Spleen (tissue), 11 donors: ENCODE results near the gene CPNE8. TPM values are rescaled to one million over a fixed set of nuclear protein-coding genes. Genes with fewer than 3 reads are reported as not detected.

Source experiments
- DNase-seq: peaks from one replicate; pipeline ENCODE4 v3.0.0-alpha.2; 2020
- H3K27ac ChIP-seq, 8 donors: fragments of 200-600 bp; sonication (generic) in 7 of 8; 1 replicate in 4 of 8; 2 replicates in 4 of 8; pipeline versions ENCODE4 v1.5.0 to v1.8.0; 2016 to 2021; ENCODE audit warnings: inconsistent platforms in 4 of 8, mild to moderate bottlenecking in 4 of 8, moderate library complexity in 1 of 8
- H3K27me3 ChIP-seq, 7 donors: fragments of 200-600 bp; sonication (generic) in 6 of 7; replicated peaks in 1 of 7; 1 replicate in 4 of 7; 2 replicates in 3 of 7; pipeline versions ENCODE4 v1.5.0 to v1.8.0; 2016 to 2021; ENCODE audit warnings: inconsistent platforms in 3 of 7, mild to moderate bottlenecking in 1 of 7
- H3K36me3 ChIP-seq, 6 donors: fragments of 200-600 bp; sonication (generic) in 5 of 6; 1 replicate in 4 of 6; 2 replicates in 2 of 6; pipeline versions ENCODE4 v1.5.0 to v1.8.0; 2016 to 2021; ENCODE audit warnings: inconsistent platforms in 2 of 6
- H3K4me1 ChIP-seq, 6 donors: fragments of 200-600 bp; sonication (generic) in 5 of 6; 1 replicate in 3 of 6; 2 replicates in 3 of 6; pipeline versions ENCODE4 v1.5.0 to v1.8.0; 2016 to 2021; ENCODE audit warnings: inconsistent platforms in 3 of 6
- H3K4me3 ChIP-seq, 8 donors: fragments of 200-600 bp; sonication (generic) in 7 of 8; 1 replicate in 4 of 8; 2 replicates in 4 of 8; pipeline versions ENCODE4 v1.5.0 to v1.8.0; 2016 to 2021; ENCODE audit warnings: inconsistent platforms in 4 of 8, mild to moderate bottlenecking in 4 of 8, moderate library complexity in 2 of 8
- H3K9me3 ChIP-seq, 8 donors: fragments of 200-600 bp; sonication (generic) in 7 of 8; 1 replicate in 4 of 8; 2 replicates in 4 of 8; pipeline versions ENCODE4 v1.5.0 to v1.8.0; 2016 to 2021; ENCODE audit warnings: inconsistent platforms in 4 of 8
- CTCF ChIP-seq, 11 experiments: fragments of 200-600 bp in 7 of 11; fragments of 450-650 bp in 4 of 11; sonication (generic) in 4 of 11; IDR thresholded peaks in 8 of 11; conservative IDR thresholded peaks in 3 of 11; 1 replicate in 7 of 11; 2 replicates in 4 of 11; pipeline versions ENCODE4 v1.4.0 to v1.8.0; 2016 to 2021; ENCODE audit warnings: antibody characterized with exemption in 11 of 11, inconsistent platforms in 4 of 11, mild to moderate bottlenecking in 1 of 11
- POLR2A ChIP-seq, 3 donors: fragments of 450-650 bp; IDR thresholded peaks; one replicate each; pipeline ENCODE4 v1.5.1; 2017; ENCODE audit warnings: antibody characterized with exemption in 3 of 3, mild to moderate bottlenecking in 1 of 3
- POLR2AphosphoS5 ChIP-seq, 3 donors: sonication (generic); formaldehyde crosslinking; IDR thresholded peaks; one replicate each; pipeline ENCODE4 v1.5.1; 2017; ENCODE audit warnings: antibody characterized with exemption in 3 of 3
- WGBS, 5 donors: extraction: QIAGEN DNeasy Blood & Tissue Kit in 3 of 5; methylation state at CpG; one replicate each; pipeline versions ENCODE4 v1.1.5 to v1.1.7; 2013 to 2018; 5-methylcytosine and 5-hydroxymethylcytosine counted together
- intact Hi-C: fragments of 100-400 bp; cut with DNase I; formaldehyde crosslinking; loops from one replicate; pipeline ENCODE4 v1.15.0; 2023; ENCODE audit warnings: low total_unique reads
- polyA plus RNA-seq, 3 donors: library from polyadenylated mRNA; stranded (reverse); fragments of 200-250 nt; gene quantifications; one replicate each; pipeline ENCODE4 v1.2.1, GENCODE V29; 2013
- total RNA-seq, 7 donors: library from RNA; depleted of rRNA in 3 of 7; stranded (reverse); fragments of >200 nt in 3 of 7; fragmentation: NEBNext Ultra II Directional in 4 of 7; extraction: Animal tissue kit (Norgen Biotek cat#: 25700) in 4 of 7; gene quantifications; one replicate each; pipeline versions ENCODE4 v1.1.0 to v1.2.1, GENCODE V29; 2016 to 2021
- donor health status: healthy with polysubstance abuse.
- donor health status: DM: no; HTN: no; CAD: no; lungs with moderate emphysema.
- donor health status: DM: no; HTN: no; CAD: no.
- donor health status: Bipolar disorder and iron deficiency.
- donor health status: healthy.
- donor health status: DM: no; HTN: no; CAD: no.
- donor health status: DM: yes; HTN: yes; CAD: no.

Gene CPNE8
- total and polyA plus RNA-seq, 10 donors, result 5.4 to 42.4 (median 30.2) TPM

DNA sequence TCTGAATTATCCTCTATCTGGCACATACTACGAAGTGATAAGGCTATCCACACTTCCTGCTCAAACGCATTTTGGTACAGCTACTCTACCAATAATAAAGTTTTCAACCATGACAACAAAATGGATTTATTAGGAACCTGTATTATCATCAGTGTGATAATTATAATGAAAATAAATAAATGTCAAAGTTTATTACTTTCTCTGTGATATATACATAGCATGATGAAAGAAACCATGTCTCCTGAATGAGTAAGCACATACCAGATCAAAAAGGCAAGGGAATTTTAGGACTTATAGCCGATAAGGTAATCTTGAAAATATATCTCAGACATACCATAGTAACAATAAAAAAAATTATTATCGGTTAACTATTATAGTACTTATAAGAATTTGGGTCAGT is 61.1 kb downstream of the CPNE8 start:
- TF ChIP-seq POLR2A (IDR thresholded peaks at IDR 0.05), result no peak
- TF ChIP-seq CTCF (IDR thresholded peaks at IDR 0.05 in 8 of 11, conservative IDR thresholded peaks at IDR 0.05 in 3 of 11), result no peak
- TF ChIP-seq POLR2AphosphoS5 (IDR thresholded peaks at IDR 0.05), result no peak
- Histone ChIP-seq H3K27ac (no peak overlapping the region), H3K9me3 (no peaks in the 10 kb centered on the region), H3K4me1 (peaks cover 0 to 8% (median 0%) of the 10 kb centered on the region in 6 donors), H3K27me3 (no peaks in the 10 kb centered on the region), H3K36me3 (no peaks in the 10 kb centered on the region), H3K4me3 (no peak overlapping the region)
- intact Hi-C loops, result no loop called here
- no peak for DNase-seq
- 61 to 92% (median 83%) methylated on average over 4 of the region's 4 CpGs for WGBS, 5 donors

- H3K27me3 ChIP-seq, result no peaks in the 10 kb centered on the region
- TF ChIP-seq POLR2AphosphoS5 (IDR thresholded peaks at IDR 0.05) (no peak), CTCF (IDR thresholded peaks at IDR 0.05 in 8 of 11, conservative IDR thresholded peaks at IDR 0.05 in 3 of 11) (no peak), POLR2A (IDR thresholded peaks at IDR 0.05) (no peak)
- H3K4me3 ChIP-seq, result no peak overlapping the region
- intact Hi-C loops, result no loop called here
- 85 to 96% (median 87%) methylated on average over 2 of the region's 2 CpGs for WGBS, 5 donors
- no peaks in the 10 kb centered on the region for H3K36me3 ChIP-seq
- no peak for DNase-seq
- no peaks in the 10 kb centered on the region for H3K4me1 ChIP-seq
- H3K9me3 ChIP-seq, result no peaks in the 10 kb centered on the region
- H3K27ac ChIP-seq, result no peak overlapping the region
These were observed 67.1 kb downstream of the CPNE8 start for GRCh38 chr12:38838056-38838850.

DNA sequence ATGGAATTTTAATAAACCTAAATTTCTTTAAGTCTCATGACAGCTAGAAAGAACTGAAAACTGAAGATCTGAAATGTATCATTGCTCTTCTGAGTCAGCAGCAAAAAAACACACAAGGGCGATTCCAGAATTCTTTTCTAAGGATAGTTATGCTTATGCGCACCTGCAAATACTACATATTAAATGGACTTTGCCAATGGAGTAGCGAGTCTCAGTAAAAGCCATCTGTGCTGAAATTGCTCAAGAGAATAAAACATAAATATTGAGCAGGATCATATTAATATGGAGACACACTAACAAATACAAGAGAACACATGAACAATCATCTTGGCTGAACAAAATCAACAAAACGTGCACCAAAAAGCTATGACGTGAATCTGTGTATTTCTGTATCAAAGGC is 73.7 kb downstream of the CPNE8 start:
- Histone ChIP-seq H3K9me3 (no peaks in the 10 kb centered on the region), H3K27me3 (no peaks in the 10 kb centered on the region), H3K4me3 (no peak overlapping the region), H3K4me1 (no peaks in the 10 kb centered on the region), H3K36me3 (peaks cover 0 to 6% (median 0%) of the 10 kb centered on the region in 6 donors), H3K27ac (no peak overlapping the region)
- TF ChIP-seq POLR2A (IDR thresholded peaks at IDR 0.05), result no peak
- TF ChIP-seq POLR2AphosphoS5 (IDR thresholded peaks at IDR 0.05), result no peak
- no peak for TF ChIP-seq CTCF (IDR thresholded peaks at IDR 0.05 in 8 of 11, conservative IDR thresholded peaks at IDR 0.05 in 3 of 11)
- DNase-seq, result no peak
- intact Hi-C loops, result no loop called here
- WGBS, 5 donors, result 82 to 96% (median 92%) methylated on average over 5 of the region's 5 CpGs

GRCh38 chr12:38825006-38825405 is 80.4 kb downstream of the CPNE8 start:
- DNase-seq, result no peak
- no peaks in the 10 kb centered on the region for H3K36me3 ChIP-seq
- no peaks in the 10 kb centered on the region for H3K9me3 ChIP-seq
- no peaks in the 10 kb centered on the region for H3K4me1 ChIP-seq
- intact Hi-C loops, result no loop called here
- H3K27ac ChIP-seq, result no peak overlapping the region
- TF ChIP-seq POLR2A (IDR thresholded peaks at IDR 0.05), result no peak
- H3K4me3 ChIP-seq, result no peak overlapping the region
- no peaks in the 10 kb centered on the region for H3K27me3 ChIP-seq
- WGBS, 5 donors, result 65 to 78% (median 74%) methylated on average over 4 of the region's 4 CpGs
